Activated gamma-delta T cell treated with anti-CD3 and anti-CD28 coated beads, Interleukin-2, amount 50 U/mL, for 16 hours (primary cell): ENCODE data around the gene CNN2.
"Not testable (repeated sequence)": the region's sequence is repeated elsewhere in the genome, so short reads cannot be mapped to it uniquely, and the experiment has no call there.

ENCODE experiments used
- DNase-seq: peaks from one replicate; pipeline ENCODE4 v3.0.0-alpha.2; 2020; ENCODE audit warnings: low read depth

CNN2 gene

DNA sequence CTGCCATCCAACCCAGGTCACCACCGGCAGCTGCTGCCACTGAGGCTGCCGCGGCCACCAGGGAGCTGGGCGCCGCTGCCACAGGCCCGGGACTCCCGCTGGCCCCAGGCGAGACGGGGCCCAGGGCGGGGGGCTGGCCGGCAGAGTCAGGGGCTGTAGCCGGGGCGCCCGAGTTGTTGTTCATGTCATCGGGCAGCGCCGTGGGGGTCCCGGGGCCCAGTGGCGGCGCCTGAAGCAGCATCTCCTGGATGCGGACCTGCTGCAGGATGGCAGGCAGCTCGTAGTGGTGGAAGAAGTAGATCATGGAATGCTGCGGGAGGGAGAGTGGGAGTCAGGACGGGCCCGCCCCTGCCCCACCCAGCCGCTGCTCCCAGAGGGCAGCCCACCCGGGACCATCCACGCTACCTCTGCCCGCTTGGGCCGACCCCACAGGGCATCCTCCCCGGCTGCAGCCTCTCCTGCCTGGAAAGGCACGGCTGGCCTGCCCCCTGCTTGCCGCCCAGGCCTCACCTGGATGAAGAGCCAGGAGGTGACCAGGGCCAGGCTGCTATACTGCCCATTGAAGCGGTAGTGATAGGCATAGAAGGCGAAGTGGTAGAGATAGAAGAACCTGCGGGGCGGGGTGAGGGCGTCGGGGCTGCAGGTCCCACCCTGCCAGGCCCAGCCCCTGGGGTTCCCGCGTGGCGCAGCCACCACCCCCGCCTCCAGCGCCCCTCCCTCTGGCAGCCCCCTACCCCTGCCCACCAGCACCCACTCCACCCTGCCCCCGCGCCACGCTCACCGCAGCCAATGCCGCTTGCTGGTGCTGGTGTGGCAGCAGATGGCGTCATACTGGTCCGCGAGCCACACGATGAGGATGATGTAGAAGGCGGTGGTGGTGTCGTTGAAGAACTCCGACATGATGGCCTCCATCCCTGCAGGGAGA lies 15.6 kb upstream of the CNN2 start:
- no peak for DNase-seq

DNA sequence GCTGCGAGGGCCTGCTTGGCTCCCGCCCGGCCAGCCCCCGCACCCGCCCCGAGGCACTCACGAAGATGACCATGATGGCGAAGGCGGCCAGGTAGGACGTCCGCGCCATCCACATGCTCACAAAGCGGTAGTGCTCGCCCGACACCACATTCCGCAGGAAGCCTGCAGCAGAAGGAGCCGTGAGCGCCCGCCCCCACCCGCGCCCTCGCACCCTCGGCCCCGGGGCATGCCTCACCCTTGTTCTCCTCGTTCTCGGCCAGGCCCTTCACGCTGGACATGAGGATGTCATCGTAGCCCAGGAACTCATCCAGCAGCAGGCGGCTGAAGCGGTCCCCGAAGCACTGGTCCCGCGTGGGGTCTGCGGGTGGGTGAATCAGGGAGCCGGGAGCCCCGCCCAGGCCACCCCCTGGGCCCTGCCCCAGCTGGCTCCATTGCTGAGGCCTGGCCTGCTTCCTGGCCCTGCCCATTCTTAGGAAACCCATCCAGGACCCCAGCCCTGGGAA lies 14.5 kb upstream of the CNN2 start:
- no peak for DNase-seq

DNA sequence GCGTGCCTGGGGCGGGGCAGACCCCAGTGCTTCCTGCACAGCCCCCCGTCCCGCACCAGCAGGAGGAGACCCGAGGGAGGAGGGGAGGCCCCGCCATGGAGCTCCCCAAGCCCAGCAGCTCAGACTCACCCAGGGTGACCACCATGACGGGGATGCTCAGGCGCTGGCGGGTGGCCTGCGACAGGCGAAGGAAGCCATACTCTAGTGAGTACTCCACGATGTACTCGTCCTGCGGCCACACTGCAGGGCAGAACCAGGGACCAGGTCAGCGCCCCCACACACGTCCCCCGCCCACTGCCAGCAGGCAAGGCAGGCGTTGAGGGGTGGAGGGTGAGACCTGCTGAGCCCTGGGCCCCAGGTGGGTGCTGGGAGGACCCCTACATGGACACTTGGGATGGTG lies 14.1 kb upstream of the CNN2 start:
- no peak for DNase-seq

DNA sequence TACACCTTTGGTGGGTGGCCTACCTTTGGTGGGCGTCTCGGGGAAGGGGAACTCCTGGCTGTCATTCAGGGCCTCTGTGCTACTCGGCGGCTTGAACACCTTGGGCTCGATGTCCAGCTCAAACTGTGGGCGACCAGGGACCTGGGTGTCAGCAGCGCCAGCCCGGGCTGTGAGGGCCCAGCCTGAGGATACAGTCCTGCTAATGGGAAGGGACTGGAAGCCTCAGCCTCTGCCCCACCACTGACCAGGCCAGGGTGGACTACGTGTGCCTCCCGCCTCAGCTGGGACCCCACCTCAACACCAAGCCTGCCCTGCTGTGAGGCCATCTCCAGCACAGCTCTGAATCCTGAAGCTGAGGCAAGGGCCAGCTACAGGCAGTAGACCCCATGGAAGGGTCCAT lies 13.2 kb upstream of the CNN2 start:
- DNase-seq, result no peak

GRCh38 chr19:1014161-1015060 lies 12.0 kb upstream of the CNN2 start:
- DNase-seq, result no peak

DNA sequence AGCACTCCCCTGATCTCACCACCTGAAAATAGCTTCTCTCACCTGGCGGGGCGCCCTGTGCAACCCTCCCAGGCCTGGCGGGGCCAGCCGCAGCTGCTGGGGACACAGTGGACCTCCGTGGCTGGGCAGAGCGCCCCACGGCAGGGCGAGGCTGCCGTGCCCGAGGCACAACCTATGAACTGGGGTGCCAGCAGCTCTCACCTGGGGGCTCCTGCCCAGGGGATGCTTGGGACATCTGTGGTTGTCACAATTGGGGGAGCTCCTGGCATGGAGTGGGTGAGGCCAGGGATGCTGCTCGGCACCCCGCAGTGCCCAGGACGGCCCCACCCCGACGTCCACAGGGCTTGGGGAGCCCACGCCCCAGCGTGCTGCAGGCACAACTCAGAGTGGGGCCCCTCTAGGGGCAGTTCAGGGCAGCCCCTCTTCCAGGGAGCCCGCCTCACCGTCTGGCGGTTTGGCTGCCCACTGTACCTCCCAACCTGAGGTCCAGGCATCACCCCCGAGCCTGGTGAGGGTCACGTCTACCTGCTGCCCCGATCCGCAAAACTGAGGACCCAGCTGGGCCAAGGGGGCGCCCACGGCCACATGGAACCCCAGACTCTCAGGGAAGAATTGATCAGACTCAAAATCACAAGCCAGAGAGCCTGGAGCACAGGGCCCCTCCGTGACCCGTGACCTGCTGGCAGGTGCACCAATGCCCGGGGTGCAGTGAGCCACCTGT lies 11.2 kb upstream of the CNN2 start:
- DNase-seq, result no peak

DNA sequence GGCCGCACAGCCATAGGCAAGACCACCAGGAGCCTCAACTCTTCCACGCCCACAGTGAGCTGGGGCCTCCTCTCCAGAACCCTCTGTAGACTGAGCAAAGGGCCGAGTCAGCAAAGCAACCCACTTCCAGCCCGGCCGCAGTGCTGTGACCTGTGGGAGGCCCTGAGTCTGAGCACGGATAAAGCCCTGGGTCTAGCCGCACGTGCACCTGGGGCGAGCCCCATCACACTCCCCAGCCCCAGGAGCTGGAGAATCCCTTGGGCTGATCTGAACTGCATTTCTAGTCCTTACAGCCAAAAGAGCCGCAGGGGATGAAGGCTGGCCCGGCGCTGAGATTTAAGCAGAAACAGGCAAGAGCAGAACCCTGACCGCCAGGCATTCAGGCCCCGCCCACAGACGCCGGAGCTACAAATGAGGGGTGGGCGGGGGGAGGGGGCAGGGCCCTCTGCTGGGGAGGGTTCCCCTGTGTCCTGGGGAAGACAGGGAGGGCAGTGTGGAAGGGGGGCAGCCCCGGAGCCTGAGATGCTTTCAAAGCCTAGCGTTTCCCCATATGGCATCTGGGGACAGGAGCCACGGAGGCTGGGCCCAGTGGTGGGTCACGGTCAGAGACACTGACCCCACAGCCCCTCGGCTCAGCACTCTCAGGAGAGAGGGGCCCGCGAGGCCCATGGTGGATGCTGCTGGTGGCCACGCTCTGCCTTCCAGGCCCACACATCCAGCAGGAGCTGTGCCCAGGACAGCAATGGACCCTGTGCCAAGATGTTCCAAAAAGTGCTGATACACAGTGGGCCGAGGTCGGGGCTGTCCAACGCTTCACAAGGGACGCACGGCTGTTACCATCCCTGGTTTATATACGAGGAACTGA lies 10.4 kb upstream of the CNN2 start:
- no peak for DNase-seq

DNA sequence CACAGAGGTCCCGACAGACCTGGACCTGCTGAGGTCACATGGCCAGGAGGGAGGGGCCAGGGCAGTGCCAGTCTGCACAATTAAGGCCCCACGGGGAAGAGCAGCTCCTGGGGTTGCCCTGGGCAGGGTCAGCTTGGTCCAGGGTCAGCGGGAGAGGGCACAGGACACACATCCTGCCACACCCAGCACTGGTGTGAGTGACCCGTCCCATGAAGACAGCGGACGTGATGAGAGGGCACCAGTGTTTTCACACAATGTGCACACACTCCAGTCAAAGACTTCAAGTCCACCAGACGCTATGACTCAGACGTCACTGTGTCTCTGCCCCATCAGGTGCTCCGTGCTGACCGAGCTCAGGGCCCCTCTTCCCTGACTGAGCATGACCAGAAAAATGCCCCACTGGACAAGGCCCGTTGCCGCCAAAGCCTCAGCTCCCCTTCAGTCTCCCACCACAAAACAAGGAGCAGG lies 9.7 kb upstream of the CNN2 start:
- DNase-seq, result no peak

DNA sequence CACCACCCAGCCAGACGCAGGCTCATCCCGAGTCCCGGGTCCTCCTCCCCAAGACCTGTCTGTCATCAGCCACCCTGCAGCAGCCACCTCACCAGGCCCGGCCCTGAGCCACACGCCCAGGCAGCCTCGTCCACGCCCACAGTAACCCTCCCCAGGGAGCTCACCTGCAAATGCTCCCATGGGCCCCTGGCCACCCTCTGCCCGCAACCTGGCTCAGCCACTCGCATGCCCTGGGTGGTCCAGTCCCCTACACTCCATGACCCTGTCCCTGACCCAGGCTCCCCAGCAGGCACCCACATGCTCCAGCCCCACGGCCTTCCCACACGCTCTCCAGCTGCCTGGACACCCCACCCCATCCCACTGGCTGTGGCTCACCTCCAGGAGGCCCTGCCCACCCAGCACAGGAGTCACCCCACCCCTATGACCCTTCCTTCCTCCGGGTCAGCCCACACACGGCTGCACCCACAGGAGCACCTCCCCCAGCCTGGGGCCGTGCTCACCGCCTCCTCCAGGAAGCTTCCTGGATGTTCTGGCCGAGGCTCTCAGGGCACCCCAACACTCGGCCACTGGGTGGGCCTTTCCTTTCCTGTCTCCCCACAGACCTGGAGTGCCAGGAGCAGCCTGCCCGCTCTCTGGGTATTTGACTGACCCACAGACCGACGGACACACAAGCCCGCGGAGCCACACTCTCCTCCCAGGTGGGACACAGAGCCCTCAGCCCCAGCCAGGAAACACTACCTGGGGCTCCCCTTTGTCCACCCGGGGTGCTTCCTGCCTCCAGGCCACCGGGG lies 9.1 kb upstream of the CNN2 start:
- DNase-seq, result no peak

- no peak for DNase-seq
Measured at GRCh38 chr19:1017906-1018305, 8.5 kb upstream of the CNN2 start.

DNA sequence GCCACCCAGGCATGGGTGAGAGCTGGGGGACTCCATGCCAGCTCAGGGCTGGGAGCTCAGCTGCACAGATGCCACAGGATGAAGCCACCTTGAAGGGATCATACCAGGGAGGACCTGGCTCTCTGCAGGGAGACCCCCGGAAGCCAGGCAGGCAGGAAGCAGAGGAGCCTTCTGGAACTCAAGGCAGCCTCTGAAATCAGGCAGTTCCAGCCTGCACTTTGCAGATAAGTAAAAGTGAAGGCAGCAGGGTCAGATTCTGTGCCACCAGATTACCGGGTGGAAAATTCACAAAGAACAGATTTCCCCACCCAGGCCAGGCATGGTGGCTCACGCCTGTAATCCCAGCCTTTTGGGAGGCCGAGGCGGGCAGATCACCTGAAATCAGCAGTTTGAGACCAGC lies 8.0 kb upstream of the CNN2 start:
- no peak for DNase-seq

- DNase-seq, result no peak
Measured at GRCh38 chr19:1018932-1019615, 7.3 kb upstream of the CNN2 start.

DNA sequence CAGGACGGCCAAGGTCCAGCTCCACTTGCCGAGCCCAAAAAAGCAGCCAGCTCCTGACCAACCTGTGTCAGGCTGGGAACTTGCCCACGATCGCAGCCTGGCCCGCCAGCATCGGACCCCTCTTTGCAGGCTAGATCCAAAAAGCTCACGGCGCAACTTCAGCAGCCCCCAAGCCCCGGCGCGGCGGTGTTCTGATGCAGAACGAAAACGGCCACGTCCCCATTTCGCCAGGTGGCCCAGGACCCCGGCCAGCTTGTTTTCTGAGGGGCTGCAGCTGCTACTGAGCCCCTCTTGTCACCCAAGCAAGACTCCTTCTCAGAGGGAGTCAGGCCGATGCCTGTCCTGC lies 6.8 kb upstream of the CNN2 start:
- no peak for DNase-seq

DNA sequence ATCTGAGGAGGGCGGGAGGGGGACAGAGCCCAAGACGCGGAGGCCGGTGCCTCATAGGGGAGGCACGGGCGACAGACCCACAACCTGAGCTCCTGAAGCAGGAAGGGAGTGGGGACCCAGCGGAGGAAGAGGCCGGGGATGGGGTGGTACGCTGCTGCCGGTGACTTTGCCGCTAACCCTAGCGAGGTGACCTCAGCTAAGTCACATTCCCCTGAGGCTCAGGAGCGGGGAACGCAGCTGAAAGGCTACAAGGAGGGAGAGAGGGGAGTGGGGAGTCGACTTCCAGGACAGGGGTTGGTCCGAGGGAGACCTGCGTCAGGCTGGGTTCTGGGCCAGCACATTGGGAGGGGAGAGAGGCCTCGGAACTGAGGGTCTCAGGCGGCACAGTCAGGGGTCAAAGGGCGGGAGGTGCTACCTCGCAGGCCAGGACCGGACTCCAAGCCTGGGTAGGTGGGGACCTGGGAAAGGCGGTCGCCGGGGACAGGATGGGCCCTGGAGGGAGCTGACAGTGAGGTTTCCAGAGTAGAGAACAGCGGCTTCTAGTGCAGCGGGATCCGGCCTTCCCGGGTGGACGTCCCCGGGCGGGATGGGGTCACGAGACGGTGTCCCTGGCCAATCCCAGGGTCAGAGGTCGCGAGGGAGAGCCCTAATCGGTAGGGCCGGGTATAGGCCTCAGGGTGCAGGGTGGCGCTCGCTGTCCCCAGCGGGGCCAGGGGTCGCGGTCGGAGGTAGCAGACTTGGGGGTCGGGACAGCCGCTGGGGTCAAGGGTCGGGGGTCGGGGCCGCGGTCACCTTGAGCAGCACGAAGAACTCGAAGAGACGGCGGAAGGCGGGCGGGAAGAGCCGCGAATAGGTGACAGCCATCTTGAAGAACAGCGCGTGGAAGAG lies 6.2 kb upstream of the CNN2 start:
- DNase-seq, result no peak

DNA sequence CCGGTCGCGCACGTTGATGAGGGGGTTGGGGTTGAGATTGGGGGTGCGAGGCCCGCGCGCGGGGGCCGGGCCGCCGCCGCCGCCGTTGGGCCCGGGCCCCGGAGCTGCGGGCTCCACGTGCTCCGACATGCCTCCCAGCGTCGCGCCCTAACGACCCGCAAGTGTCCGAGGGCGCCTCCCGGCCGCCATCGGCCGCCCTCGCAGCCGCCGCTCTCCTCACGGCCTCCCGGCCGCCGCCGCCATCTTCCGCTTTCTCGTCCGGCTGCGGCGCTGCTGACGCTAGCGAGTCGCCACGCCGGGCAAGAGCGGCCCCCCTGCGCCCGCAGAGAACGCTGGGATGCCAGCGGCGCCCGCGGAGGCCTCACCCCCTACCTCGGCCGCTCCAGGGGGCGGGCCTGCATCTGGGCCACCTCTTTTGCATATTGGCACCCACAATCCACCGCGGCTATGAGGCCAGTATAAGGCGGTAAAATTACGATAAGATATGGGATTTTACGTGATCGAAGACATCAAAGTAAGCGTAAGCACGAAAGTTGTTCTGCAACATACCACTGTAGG lies 5.5 kb upstream of the CNN2 start, which contains the start of gene TMEM259:
Gene TMEM259, minus strand, starts transcription at position 256 of the 558 bp plus-strand sequence. Its CDS starts 127 bp downstream, at position 129.
- peak; percentile 97 for DNase-seq

- DNase-seq, result not testable (repeated sequence)
Measured at GRCh38 chr19:1023883-1024188, 2.6 kb upstream of the CNN2 start.

- DNase-seq, result not testable (repeated sequence)
Measured at GRCh38 chr19:1025080-1025479, 1.3 kb upstream of the CNN2 start.
